OCI-M1 (cell line): Measurements from ENCODE around the gene CHCHD3.

Experiments used
- DNase-seq: peaks from one replicate; lab custom pipeline; 2025; lab: John Stamatoyannopoulos, UW

The CHCHD3 gene

GRCh38 chr7:132742189-132742612 is 339.7 kb downstream of the CHCHD3 start:
- peak; percentile 1 for DNase-seq

GRCh38 chr7:132740176-132740575 is 341.7 kb downstream of the CHCHD3 start:
- DNase-seq, result no peak

- no peak for DNase-seq
Observed at GRCh38 chr7:132739271-132739955, 342.5 kb downstream of the CHCHD3 start.

GRCh38 chr7:132738254-132738653 is 343.6 kb downstream of the CHCHD3 start:
- no peak for DNase-seq

- DNase-seq, result no peak
Observed at GRCh38 chr7:132735476-132735875, 346.4 kb downstream of the CHCHD3 start.
